22Rv1 (cell line): ENCODE measurements around the gene WASHC1.
"Not testable (repeated sequence)": the region's sequence is repeated elsewhere in the genome, so short reads cannot be mapped to it uniquely, and the experiment has no call there.

Experiments
- CTCF ChIP-seq: fragments of 450-650 bp; IDR thresholded peaks from 2 replicates; pipeline ENCODE4 v1.5.1; 2017; ENCODE audit warnings: mild to moderate bottlenecking
- ZFX ChIP-seq: fragments of 450-650 bp; IDR thresholded peaks from 2 replicates; pipeline ENCODE4 v1.6.1; 2017; ENCODE audit warnings: antibody characterized with exemption, borderline replicate concordance

GRCh38 chr9:10207-10606 lies 19.0 kb downstream of the WASHC1 start:
- not testable (repeated sequence) for TF ChIP-seq CTCF, ZFX
